GM18517 (cell line): ENCODE data around the gene AEBP1.

ENCODE experiments used
- ATAC-seq: cut with Tn5 transposase; IDR thresholded peaks from one replicate; pipeline ENCODE4 v1.9.1; 2021; ENCODE audit warnings: mild to moderate bottlenecking, moderate library complexity; ENCODE audit not compliant: unreplicated experiment

The AEBP1 gene

GRCh38 chr7:44104860-44105771 lies 971 bp downstream of the AEBP1 start:
- ATAC-seq = no peak

DNA sequence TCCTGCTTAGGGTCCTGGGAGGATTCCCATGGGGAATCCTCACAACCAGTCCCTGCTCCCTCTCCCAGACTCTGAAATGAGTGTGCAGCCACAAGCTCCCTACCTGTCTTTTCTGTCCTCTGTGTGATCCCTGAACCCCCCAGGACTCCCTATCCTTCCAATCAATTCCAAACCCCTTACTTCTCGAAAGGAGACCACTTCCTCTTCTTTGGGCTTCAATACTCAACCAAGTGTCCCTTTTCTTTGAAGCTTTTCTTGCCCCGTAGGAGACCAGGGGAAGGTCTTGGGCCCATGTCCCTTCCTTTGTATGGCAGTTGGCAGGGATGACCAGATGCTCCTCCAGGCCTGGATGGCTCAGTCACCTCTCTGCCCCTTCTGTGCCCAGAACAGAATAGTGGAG lies 1.7 kb downstream of the AEBP1 start:
- no peak for ATAC-seq

- no peak for ATAC-seq
Observed at GRCh38 chr7:44106311-44107065, 2.3 kb downstream of the AEBP1 start.

GRCh38 chr7:44107116-44107960 lies 3.2 kb downstream of the AEBP1 start:
- ATAC-seq = no peak

- no peak for ATAC-seq
Observed at GRCh38 chr7:44107961-44108767, 4.0 kb downstream of the AEBP1 start.

DNA sequence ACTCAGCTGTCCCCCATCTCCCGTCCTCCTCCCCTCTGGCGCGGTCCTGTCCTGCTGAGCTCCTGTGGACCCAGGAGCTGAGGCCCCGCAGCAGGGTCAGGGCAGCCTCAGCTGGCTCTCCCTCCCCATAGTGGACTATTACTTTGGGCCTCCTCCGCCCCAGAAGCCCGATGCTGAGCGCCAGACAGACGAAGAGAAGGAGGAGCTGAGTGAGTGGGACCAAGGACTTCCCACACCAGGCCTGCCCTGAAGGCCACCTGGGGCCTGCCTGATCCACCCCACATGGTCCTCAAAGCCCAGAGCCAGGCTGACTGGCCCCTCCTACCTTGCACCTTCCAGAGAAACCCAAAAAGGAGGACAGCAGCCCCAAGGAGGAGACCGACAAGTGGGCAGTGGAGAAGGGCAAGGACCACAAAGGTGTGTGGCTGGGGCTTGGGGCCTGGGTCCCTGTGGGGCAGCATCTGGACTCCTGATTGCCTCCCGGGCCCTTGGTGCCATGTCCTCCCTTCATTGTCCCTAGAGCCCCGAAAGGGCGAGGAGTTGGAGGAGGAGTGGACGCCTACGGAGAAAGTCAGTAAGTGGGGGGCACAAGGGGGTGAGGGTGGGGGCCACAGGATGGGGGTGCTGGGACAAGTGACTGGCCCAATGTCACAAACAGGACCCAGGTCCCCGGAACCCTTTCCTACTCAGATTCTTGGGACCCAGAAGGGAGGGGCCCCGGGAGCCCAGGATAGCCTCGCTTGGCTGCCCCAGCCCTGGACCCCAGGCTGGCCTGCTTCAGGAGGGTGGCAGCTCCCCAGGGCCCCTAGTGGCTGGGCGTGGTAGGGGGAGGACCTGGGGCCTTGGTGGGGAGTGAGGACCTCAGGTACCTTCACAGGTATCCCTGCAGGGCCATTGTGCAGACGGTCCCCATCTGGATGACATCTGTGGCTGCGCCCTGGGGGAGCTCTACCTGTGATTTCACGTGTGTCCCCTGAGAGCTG lies 4.9 kb downstream of the AEBP1 start:
- no peak for ATAC-seq

GRCh38 chr7:44109991-44110390 lies 5.8 kb downstream of the AEBP1 start:
- ATAC-seq = no peak

- no peak for ATAC-seq
Observed at GRCh38 chr7:44110719-44111635, 6.8 kb downstream of the AEBP1 start.

GRCh38 chr7:44111761-44112160 lies 7.6 kb downstream of the AEBP1 start:
- ATAC-seq = no peak

DNA sequence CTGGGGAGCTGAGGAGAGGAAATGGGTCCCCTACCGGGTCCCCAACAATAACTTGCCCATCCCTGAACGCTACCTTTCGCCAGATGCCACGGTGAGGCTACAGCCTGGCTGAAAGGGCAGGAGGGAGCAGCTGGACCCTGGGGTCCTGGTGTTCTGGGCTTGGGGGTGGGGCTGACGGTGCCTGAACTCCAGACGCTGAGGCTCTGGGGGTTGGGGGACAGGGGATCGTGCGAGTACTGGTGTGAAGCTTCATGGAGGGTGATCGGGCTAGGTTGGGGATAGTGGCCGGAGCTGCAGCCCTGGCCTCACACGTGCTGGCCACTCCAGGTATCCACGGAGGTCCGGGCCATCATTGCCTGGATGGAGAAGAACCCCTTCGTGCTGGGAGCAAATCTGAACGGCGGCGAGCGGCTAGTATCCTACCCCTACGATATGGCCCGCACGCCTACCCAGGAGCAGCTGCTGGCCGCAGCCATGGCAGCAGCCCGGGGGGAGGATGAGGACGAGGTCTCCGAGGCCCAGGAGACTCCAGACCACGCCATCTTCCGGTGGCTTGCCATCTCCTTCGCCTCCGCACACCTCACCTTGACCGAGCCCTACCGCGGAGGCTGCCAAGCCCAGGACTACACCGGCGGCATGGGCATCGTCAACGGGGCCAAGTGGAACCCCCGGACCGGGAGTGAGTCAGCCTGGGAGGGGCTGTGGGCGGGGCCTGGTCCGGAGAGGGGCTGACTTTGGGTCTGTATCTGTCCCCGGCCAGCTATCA lies 8.3 kb downstream of the AEBP1 start:
- ATAC-seq = no peak

- no peak for ATAC-seq
Observed at GRCh38 chr7:44112997-44113763, 9.0 kb downstream of the AEBP1 start.

- ATAC-seq = no peak
Observed at GRCh38 chr7:44113764-44114354, 9.7 kb downstream of the AEBP1 start.

GRCh38 chr7:44114586-44115310 lies 10.6 kb downstream of the AEBP1 start:
- ATAC-seq = no peak

- no peak for ATAC-seq
Observed at GRCh38 chr7:44116087-44116788, 12.1 kb downstream of the AEBP1 start.
